Uterus (tissue), 4 donors: ENCODE data around the gene SERPINB12. TPM values are rescaled to one million over a fixed set of nuclear protein-coding genes. Genes with fewer than 3 reads are reported as not detected.

Source experiments
- DNase-seq, 2 donors: peaks; one replicate each; pipeline ENCODE4 v3.0.0-alpha.2; 2019 to 2020
- H3K27ac ChIP-seq, 2 donors: fragments of 200-600 bp; sonication (generic); 1 replicate in 1 of 2; 2 replicates in 1 of 2; pipeline ENCODE4 v1.5.1; 2016 to 2018
- H3K27me3 ChIP-seq, 2 donors: fragments of 200-600 bp; sonication (generic); one replicate each; pipeline ENCODE4 v1.5.1; 2018 to 2019; ENCODE audit warnings: control low read depth in 1 of 2
- H3K36me3 ChIP-seq, 2 donors: fragments of 200-600 bp; sonication (generic); one replicate each; pipeline ENCODE4 v1.5.1; 2019; ENCODE audit warnings: control low read depth in 1 of 2
- H3K4me1 ChIP-seq, 2 donors: fragments of 200-600 bp; sonication (generic); one replicate each; pipeline ENCODE4 v1.5.1; 2018 to 2019; ENCODE audit warnings: control low read depth in 1 of 2
- H3K4me3 ChIP-seq, 2 donors: fragments of 200-600 bp; sonication (generic); 1 replicate in 1 of 2; 2 replicates in 1 of 2; pipeline ENCODE4 v1.5.1; 2018 to 2019; ENCODE audit warnings: mild to moderate bottlenecking in 1 of 2
- H3K9me3 ChIP-seq, 2 donors: fragments of 200-600 bp; sonication (generic); one replicate each; pipeline ENCODE4 v1.5.1; 2019; ENCODE audit warnings: control low read depth in 1 of 2
- POLR2A ChIP-seq, 2 donors: fragments of 450-650 bp; IDR thresholded peaks; one replicate each; pipeline ENCODE4 v1.6.1; 2016; ENCODE audit warnings: antibody characterized with exemption in 2 of 2, mild to moderate bottlenecking in 1 of 2, moderate library complexity in 1 of 2
- intact Hi-C: fragments of 100-400 bp; cut with DNase I; formaldehyde crosslinking; loops from one replicate; pipeline ENCODE4 v1.15.1; 2023; ENCODE audit warnings: low total_unique reads
- total RNA-seq, 4 donors: library from RNA; depleted of rRNA in 3 of 4; stranded (reverse); fragments of >200 nt in 3 of 4; gene quantifications; one replicate each; pipeline versions ENCODE4 v1.1.0 to v1.2.4, GENCODE V29; 2014 to 2023
- TF ChIP-seq, protein P1 (sequence below), 4 experiments: fragments of 200-600 bp in 2 of 4; fragments of 450-650 bp in 2 of 4; sonication (generic) in 2 of 4; IDR thresholded peaks; one replicate each; pipeline ENCODE4 v1.5.1; 2016 to 2019; ENCODE audit warnings: antibody characterized with exemption in 4 of 4, mild to moderate bottlenecking in 2 of 4, moderate library complexity in 1 of 4
- donor health status: DM: yes; HTN: yes; CAD: no.

Gene SERPINB12
- total RNA-seq, 4 donors from 2014 or later = not detected

DNA sequence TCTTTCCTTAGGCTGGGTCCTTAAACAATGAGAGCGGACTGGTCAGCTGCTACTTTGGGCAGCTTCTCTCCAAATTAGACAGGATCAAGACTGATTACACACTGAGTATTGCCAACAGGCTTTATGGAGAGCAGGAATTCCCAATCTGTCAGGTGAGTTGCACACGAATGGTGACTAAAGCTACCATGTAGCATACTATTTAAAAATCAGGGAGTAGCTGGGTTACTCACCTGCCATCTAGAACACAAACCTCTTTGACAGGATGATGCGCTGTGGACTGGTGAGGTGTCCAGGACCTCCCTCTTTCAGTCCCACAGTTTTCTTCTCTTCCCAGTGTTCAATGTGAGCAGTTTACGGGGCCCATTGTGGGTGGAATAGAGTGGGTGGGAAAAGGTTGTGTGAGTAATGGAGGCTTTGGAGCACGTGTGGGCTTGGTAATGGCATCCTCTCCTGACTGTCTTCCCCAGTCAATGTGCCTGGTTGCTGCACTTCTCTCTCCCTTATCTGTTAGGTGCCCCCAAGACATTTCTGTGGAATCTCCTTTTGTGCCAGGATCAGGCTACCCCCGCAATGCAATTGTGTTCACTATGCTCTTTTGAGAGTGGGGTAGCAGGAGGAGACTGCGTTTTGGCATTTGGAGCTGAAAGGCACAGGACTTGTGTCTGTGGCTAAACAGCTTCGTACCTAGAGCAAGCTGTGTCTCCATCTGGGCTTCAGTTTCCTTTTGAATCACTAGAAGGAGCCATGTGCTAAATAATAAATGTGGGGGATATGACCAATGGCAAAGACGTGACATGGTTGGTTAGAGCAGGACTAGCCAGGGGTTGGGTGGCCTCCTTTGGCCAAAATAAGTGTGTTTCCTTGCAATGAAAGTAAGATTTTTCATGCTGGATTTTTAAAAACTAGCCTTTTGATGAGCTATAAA is 17.7 kb downstream of the SERPINB12 start:
- no peaks in the 10 kb centered on the region for H3K9me3 ChIP-seq
- intact Hi-C loops = no loop called here
- H3K27me3 ChIP-seq = no peaks in the 10 kb centered on the region
- H3K4me1 ChIP-seq = no peaks in the 10 kb centered on the region
- no peak for TF ChIP-seq POLR2A (IDR thresholded peaks at IDR 0.05)
- TF ChIP-seq, protein P1, sequence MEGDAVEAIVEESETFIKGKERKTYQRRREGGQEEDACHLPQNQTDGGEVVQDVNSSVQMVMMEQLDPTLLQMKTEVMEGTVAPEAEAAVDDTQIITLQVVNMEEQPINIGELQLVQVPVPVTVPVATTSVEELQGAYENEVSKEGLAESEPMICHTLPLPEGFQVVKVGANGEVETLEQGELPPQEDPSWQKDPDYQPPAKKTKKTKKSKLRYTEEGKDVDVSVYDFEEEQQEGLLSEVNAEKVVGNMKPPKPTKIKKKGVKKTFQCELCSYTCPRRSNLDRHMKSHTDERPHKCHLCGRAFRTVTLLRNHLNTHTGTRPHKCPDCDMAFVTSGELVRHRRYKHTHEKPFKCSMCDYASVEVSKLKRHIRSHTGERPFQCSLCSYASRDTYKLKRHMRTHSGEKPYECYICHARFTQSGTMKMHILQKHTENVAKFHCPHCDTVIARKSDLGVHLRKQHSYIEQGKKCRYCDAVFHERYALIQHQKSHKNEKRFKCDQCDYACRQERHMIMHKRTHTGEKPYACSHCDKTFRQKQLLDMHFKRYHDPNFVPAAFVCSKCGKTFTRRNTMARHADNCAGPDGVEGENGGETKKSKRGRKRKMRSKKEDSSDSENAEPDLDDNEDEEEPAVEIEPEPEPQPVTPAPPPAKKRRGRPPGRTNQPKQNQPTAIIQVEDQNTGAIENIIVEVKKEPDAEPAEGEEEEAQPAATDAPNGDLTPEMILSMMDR (IDR thresholded peaks at IDR 0.05) = no peak
- no peak overlapping the region for H3K27ac ChIP-seq
- DNase-seq = no peak
- H3K4me3 ChIP-seq = no peak overlapping the region
- H3K36me3 ChIP-seq = no peaks in the 10 kb centered on the region

DNA sequence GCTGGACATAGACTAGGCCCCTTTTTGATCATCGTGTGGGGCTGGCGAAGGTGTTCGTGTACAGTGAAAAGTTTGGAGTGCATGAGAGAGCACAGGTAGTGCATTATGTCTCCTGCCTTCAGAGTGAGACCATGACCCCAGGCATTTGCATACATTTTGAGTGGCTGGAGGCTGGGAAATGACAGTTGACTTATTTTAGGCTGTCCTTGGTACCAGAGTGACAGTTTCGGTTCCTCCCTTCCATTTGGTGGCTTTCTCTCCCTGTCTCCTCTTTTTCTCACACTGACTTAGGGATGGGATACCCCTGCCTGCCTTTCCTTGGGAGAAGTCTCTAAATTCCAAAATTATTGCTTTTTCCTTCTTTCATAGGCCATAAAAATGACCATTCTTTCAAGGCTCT is 20.1 kb downstream of the SERPINB12 start:
- Histone ChIP-seq H3K36me3 (no peaks in the 10 kb centered on the region), H3K27ac (no peak overlapping the region), H3K27me3 (no peaks in the 10 kb centered on the region), H3K9me3 (no peaks in the 10 kb centered on the region), H3K4me1 (no peaks in the 10 kb centered on the region), H3K4me3 (no peak overlapping the region)
- no peak for TF ChIP-seq POLR2A (IDR thresholded peaks at IDR 0.05)
- TF ChIP-seq, protein P1 (IDR thresholded peaks at IDR 0.05) = no peak
- DNase-seq = no peak
- intact Hi-C loops = no loop called here

DNA sequence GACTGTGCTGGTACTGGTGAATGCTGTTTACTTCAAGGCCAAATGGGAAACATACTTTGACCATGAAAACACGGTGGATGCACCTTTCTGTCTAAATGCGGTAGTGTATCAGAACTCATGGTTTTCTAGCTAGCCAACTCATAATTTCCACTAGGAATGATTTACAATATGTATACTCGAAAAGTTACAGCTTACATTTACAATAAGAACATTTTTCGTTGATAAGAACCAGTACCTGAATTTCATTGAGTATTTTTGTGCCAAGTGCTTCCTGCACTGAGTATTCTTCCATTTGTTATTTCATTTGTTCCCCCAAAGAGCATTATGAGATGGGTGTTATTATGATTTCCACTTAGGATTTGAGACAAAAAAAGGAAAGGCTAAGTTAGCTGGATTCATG is 21.9 kb downstream of the SERPINB12 start:
- intact Hi-C loops = no loop called here
- no peak overlapping the region for H3K4me3 ChIP-seq
- DNase-seq = no peak

DNA sequence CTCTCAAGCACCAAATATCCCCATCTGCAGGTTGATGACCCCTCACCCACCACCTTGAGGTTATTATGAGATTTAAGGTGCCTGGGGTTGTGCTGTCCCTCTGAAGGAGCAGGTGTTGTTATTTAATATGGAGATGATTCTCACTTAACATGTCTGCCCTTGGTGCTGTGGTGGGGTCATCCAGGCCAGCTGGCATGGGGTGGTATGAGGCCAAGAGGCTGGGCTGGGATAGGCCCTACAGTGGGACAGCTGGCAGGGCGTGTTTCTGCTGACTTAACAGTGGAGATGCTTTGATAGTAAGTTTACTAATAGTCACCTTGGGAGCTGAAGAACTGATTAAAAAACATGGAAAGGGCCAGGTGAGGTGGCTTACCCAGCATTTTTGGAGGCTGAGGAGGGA is 22.4 kb downstream of the SERPINB12 start:
- TF ChIP-seq, protein P1 (IDR thresholded peaks at IDR 0.05) = no peak
- no peak for TF ChIP-seq POLR2A (IDR thresholded peaks at IDR 0.05)
- Histone ChIP-seq H3K4me3 (no peak overlapping the region), H3K27me3 (no peaks in the 10 kb centered on the region), H3K4me1 (no peaks in the 10 kb centered on the region), H3K27ac (no peak overlapping the region), H3K9me3 (no peaks in the 10 kb centered on the region), H3K36me3 (no peaks in the 10 kb centered on the region)
- no peak for DNase-seq
- intact Hi-C loops = no loop called here

More for the DNA sequence above, 21.9 kb downstream of the SERPINB12 start:
- TF ChIP-seq POLR2A (IDR thresholded peaks at IDR 0.05) = no peak
- TF ChIP-seq, protein P1 (IDR thresholded peaks at IDR 0.05) = no peak
- H3K27ac ChIP-seq = no peak overlapping the region
- no peaks in the 10 kb centered on the region for H3K9me3 ChIP-seq
- H3K4me1 ChIP-seq = no peaks in the 10 kb centered on the region
- H3K27me3 ChIP-seq = no peaks in the 10 kb centered on the region
- no peaks in the 10 kb centered on the region for H3K36me3 ChIP-seq

DNA sequence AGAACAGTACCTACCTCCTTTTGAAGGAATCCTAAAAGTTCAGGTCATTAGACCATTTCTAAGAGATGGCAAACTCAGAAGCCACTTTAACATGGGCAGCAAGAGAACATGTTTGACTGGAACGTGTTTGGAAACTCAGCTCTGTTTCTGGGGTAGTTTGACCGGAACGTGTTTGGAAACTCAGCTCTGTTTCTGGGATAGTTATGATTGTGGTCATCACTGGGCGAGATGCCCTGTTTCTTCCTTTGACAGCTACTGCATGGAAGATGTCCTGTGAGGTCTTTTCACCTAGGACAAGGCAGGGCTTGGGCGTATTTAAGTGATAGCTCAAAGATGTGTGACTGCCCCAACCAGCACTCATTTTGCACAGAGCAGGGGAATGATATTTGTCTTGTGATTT is 25.1 kb downstream of the SERPINB12 start:
- H3K4me1 ChIP-seq = no peaks in the 10 kb centered on the region
- H3K4me3 ChIP-seq = no peak overlapping the region
- TF ChIP-seq POLR2A (IDR thresholded peaks at IDR 0.05) = no peak
- TF ChIP-seq, protein P1 (IDR thresholded peaks at IDR 0.05) = no peak
- no peak for DNase-seq
- no peaks in the 10 kb centered on the region for H3K9me3 ChIP-seq
- no peaks in the 10 kb centered on the region for H3K27me3 ChIP-seq
- no peak overlapping the region for H3K27ac ChIP-seq
- no peaks in the 10 kb centered on the region for H3K36me3 ChIP-seq
- intact Hi-C loops = no loop called here
